Parietal lobe (tissue), 1 donor: Measurements from ENCODE around the gene ZNG1A. TPM values are rescaled to one million over a fixed set of nuclear protein-coding genes. Genes with fewer than 3 reads are reported as not detected.

ENCODE experiments used
- total RNA-seq: library from RNA; depleted of rRNA; stranded (reverse); fragments of >200 nt; gene quantifications from one replicate; pipeline ENCODE4 v1.2.3, GENCODE V29; 2014

The ZNG1A gene
- total RNA-seq, result 39.8 TPM

GRCh38 chr9:178970-179383, at the start of gene ZNG1A:
Gene ZNG1A (minus strand): TSS chr9:179056. CDS start chr9:178969, 87 bp downstream.

GRCh38 chr9:214648-215493, 36.0 kb upstream of the ZNG1A start, which contains the start of gene DOCK8:
Gene DOCK8 (plus strand): TSS chr9:214865. CDS start chr9:214977, 112 bp downstream.

GRCh38 chr9:117995-118467, 60.8 kb downstream of the ZNG1A start, which contains the start of gene FOXD4:
Gene FOXD4 (minus strand): TSS chr9:118417. CDS start chr9:118119, 298 bp downstream.

Other genes with a start within 250 kb of the ZNG1A start
- 5.9 TPM for gene WASHC1, start 149.6 kb downstream of the ZNG1A start, total RNA-seq
- 0.31 TPM for gene FOXD4, start 60.6 kb downstream of the ZNG1A start, total RNA-seq
- 4.1 TPM for gene DOCK8, start 35.8 kb upstream of the ZNG1A start, total RNA-seq